ENCODE results near the gene MSRB1.
"Not testable (repeated sequence)": the region's sequence is repeated elsewhere in the genome, so short reads cannot be mapped to it uniquely, and the experiment has no call there.

Gene MSRB1

DNA sequence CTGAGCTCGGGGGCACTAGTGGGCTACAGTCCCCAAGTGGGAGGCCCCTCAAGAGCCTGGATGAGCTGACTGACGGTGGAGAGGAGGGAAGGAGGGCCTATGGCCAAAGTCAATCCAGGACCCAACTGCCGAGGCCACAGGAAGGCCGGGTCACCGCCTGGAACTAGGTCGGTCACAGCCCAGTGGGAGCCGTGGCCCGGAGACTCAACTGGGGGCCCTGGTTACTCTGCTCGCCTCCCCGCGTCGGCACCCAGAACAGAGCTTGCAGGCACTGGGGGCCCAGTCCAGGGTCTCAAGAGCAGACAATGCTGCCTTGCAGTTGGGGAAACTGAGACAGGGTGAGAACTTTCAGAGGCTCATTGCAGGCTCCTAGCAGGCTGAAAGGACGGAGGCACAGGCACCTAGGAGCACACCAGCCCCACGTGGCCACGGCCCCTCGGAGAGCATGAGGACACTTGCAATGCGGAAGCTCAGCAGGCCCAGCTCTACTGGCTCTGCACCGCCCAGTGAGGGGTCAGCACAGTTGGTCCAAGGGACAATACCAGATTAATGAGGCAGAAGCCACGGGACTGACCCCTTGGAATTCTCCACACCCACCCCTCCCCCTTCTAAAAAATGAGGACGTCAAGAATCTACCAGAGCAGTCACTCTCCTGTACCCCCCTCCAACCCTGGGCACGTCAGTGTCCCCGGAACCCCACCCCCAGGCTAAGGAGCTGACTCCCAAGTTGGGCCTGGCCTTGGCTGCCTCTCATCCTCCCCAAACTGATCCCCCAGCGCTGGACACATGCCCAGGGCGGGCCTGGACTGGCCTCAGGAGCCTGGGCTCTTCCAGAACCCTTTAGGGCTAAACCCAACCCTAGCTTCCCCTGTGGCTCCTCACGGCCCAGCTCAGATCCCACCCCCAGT, 27.0 kb downstream of the MSRB1 start:
- DNase-seq: no peak

DNA sequence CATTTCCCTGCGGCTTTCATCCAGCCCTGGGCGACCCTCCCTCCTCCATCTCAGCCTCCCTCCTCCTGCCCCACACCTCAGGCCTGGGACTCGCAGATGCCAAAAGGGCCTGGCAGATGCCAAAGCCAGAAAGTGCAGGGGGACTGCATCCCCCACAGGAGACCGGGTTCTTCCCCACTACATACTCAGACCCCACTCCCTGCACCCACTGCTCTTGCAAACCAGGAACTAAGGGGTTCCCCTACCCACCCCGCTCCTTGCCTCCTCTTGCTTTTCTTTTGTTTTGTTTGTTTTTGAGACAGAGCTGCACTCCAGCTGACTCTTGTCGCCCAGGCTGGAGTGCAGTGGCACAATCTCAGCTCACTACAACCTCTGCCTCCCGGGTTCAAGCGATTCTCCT, 28.0 kb downstream of the MSRB1 start:
- DNase-seq: no peak

DNA sequence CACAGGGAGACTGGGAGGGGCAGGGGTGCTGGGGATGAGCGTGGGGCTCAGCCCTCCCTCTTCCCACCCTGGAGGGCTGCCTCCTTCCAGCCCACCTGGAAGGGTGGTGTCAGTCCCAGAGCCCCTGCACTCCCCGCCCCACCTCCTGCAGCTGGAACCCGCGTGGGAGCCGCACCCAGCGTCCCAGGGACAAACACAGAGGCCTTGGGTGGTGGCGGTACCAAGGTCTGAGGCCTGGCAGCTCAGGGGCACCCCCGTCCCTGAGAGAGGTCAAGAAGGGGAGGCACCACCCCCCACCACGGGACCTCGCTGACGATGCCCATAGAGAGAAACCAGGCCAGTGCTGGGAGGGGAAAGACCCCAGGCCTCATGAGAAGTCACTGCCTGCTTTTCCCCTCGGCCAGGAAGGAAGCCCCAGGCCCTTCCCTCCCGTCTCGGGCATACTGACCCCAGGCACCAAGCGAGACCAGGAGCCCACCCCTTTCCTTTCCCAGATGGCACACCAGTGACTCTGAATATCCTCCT, 28.9 kb downstream of the MSRB1 start:
- no peak for DNase-seq

DNA sequence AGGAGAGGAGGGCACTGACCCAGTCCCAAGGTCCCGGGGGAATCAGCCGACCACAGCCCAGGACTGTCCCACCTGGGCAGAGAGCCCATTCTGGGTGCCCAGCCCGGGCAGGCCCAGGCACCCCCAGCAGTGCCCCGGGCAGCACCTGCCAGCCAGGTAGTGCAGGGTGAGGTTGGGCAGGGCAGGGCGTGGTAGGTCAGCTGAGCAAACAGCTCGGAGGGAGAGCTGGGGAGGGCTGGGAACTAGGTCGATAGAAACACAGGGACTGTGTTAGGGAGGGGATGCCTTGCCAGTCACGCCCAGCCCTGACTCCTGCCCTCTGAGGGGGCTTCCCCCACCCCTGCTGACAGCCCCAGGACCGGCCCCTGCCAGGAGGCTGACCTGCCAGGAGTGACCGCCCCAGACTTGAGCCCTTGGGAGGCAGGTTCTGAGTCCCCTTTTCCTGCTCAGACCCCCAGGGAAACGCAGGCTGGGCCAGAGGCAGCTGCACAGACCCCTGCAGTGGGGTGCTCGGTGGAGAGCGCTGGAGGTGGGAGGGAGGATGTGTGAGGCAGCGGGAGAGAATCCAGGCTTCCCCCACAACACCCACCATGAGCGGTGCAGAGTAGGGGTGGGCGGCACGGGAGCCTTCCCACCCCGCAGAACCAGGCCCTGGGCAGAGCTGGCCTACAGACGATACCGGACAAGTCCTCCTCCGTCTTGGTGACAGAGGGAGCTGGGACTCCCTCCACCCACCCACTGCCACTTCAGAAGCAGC, 29.5 kb downstream of the MSRB1 start:
- no peak for DNase-seq

DNA sequence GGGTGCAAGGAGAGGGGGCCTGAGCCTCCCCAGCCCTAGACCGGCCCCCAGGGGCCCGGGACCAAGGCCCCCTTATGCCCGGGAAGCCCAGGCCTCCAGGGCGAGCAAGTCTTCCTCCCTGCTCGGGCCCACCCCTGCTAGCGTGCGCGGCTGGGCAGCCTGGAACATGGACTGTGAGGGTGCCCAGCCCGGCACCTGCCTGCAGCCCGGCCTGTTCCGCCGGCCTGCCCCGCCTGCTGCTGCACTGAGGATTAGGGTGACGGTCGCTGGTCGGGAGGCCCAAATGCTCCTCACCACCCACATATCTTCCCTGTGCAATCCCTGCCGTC, 30.8 kb downstream of the MSRB1 start:
- DNase-seq: no peak

DNA sequence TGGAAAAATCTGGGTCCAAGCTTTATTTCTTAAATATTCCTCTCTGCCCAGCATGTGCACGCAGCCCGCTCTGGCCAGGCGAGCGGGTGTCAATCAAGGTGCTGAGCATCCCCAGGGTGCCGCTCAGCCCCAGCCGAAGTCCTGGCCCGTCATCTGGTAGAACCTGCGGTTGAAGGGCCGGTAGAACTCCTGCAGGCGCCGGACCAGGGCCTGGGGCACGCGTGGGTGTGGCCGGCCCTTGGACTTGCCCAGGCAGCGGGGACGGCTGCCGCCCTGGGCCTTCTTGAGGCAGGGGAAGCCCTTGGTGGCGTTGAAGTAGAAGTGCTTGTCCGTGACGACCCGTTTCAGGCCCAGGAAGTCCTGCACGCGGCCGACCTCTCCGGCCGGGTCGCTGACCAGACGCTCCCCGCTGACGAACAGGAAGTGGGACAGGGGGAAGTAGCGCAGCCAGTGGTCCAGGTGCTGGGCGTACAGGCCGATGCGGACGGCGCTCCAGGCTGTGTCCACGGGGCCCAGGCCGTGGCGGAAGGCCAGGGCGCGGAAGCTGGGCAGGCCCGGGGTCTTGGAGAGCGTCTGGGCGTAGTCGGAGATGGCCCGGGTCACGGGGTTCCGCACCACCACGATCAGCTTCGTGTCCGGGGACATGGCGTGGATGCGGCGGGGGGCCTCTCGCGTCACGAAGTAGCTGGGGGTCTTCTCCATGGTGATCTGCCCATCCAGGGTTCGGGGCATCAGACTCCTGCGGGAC, 31.4 kb downstream of the MSRB1 start:
- DNase-seq: no peak

DNA sequence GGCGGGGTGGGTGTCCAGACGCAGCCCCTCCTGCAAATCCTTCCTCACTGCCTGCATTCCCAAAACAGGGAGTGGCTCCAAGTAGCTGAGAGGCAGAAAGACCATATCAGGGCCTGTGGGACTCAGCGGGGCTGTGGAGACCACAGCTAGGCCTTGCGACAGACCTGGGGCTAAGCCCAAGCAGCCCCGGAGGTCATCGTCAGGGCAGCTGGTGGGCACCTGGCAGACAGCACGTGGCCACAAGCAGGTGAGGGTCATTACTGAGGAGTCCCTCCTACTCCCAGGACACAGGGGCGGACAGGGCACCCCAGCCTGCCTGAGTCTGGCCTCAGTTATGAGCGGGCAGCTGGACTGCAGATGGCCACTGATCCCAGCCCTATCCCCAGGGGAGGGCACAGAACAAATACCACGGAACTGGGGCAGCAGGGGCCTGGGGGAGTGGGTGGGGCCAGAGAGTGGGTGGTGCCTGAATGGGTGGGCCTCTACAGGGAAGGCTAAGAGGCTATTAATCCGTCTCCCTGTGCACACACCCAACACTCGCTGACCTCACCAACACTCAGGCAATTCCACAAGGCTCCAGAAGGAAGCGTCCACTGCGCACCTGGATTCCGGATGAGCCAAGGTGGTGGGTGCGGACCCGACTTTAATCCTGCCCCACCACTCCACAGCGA, 33.3 kb downstream of the MSRB1 start:
- no peak for DNase-seq

DNA sequence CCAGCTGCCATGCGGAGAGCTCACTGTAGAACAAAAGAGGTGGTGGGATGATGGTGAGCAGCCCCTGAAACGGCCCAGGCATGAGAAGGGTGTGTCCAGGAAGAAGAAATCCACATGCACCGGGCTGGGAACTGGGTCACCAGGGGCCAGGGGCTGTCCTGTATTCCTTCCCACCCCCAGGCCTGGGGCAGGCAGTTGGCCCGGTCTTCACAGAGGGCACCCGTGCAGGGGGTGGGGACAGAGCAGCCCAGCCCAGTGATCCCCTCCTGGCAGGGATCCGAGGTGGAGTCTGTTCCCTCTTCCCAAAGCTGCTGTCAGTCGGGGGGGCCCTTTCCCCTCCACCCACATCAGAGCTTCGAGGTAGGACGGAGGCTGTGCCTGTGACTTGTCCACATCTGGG, 34.0 kb downstream of the MSRB1 start:
- DNase-seq: no peak

DNA sequence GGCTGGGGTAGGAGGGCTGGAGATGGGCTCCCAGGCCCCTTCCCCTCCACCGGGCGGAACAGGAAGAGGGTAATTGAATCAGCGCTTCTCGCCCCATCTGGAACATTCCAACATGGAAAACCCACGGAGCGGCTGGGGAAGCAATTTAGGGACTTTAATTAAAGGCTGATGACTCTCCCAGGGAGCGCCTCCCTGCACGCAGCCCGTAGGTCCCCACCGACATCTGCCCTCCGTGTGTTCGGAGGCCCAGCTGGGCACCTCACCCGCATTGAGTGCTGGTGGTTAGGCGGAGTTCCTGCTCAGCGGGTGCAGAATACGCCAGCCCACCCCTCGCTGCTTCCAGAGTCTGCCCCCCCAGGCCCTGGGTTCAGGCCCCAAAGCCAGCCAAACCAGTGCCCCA, 34.8 kb downstream of the MSRB1 start:
- no peak for DNase-seq

DNA sequence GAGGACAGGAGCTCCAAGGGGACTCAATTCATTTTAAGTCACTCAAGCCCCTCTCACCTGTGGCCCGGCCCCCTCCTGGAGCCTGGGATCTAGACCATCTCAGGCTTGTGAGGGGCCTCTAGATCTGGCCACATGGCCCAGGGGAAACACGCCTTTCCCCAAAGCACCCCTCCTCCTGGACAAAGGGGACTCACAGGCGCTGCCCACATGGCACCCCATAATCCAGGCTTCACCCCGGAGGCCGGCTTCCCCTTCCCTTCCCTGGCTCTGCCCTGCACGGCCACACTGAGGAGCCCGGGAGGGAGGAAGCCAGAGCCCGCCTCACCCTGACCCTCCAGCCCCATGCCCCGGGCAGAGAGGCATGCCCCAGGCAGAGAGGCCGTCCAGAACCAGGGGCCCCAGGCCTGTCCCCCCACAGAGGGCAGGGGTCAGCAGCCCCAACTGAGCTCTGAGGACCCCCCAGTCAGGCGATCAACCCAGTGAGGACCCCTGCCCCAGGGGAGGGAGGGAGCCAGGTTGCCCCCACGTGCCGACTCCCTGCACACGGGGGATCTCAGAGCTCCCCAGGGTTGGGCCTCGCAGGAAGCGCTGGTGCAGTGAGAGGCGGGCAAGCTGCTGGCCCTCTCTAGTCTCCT, 35.7 kb downstream of the MSRB1 start:
- no peak for DNase-seq

DNA sequence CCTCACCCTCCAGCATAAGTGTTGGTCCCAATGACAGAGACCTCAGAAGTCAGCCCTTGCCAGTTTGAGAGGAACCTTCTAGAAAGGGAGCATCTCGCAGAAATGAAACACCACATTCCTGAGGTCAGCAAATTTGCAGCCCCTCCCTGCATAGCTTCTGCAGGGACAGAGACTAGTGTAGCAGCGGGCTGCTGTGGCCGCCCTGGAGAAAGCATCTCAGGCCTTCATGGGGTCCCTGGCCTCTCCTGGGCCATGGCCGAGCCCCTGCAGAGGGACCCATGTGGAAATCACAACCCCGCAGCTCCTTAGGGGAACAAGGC, 36.2 kb downstream of the MSRB1 start:
- no peak for DNase-seq

DNA sequence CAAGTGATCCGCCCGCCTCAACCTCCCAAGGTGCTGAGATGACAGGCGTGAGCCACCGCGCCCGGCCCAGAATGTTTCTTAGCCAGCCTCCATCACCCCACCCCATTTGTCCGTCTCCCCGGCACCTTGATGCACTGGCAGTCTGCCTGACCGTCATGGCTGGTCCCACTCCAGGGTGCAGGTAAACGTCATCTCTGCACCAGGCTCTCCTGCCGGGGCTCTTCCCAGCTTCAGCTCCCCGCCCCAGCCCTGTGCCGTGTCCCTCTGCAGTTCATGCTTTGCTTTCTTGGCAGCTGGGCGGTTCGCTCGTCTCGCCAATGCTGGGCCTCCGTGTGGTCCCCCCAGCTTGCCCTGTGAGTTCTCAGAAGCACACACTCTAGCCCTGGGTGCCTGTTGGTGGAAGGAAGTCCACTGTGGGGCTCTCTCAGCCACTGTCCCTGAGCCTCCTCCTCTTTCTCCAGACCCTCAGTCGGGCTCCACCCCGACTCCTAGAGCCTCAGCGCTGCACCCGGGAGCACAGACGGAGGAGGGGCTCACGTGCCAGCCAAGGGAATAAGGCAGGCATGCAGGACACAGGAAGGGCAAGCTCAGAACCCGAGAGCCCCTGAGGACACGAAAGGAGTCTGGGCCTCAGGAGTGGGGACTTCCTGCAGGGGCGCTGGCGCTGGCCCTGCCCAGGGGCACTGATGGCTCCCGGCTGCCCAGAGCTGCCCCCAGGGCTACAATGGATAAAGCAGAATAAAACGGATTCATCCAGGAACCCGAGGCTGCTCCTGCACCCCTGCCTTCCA, 36.7 kb downstream of the MSRB1 start:
- no peak for DNase-seq

DNA sequence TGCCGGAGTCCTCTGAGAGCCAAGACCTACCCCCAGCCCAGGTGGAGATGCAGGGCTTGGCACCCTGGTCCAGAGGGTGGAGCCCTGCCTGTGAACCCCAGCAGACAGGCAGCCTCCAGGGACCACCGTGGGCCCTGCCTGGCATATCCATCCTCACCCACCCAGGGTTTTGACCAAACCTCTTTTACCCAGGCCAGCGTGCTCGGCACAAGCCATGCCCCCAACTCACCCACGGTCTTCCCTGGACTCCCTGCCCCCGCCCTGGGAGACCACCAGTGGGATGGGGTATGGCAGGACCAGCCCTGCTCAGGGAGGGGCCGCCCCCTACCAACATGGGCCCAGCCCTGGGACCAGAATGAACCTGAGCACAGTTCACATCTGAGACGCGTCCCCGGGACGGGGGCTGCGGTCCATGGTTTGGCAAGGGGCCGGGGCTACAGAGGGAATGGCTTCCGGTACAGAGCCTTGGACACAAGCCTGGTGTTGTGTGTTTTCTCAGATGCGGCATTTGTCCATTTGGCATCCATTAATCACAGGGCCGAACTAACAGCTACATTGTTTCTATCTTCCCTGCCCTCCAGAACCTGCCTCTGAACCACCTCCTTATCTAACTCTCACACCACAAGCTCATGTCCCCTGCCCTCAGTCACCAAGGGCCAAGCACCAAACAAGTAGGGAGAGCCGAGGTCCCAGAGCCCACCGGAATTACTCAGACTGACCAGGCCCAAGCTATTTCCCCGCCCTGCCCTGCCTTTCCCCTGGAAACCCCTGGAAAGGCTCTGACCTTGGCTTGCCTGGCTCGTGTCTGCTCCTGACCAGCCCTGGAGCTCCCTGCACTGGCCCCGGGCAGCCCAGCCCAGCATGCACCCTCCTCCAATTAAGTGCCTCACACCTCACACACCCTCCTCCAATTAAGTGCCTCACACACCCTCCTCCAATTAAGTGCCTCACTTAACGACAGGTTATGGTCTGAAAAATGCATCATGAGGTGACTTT, 38.9 kb downstream of the MSRB1 start:
- DNase-seq: no peak

DNA sequence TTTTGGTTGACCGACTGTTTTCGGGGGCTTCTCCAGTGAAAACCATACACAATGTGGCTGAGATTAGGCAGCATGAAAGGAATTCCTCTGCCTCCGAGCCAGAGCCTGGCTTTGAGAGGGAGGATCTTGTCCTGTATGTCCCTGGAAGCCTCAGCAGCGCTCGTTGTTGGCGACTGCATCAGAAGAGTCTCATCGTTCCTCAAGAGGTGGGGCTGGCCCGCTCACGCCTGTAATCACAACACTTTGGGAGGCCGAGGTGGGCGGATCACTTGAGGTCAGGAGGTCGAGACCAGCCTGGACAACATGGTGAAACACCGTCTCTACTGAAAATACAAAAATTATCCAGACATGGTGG, 39.8 kb downstream of the MSRB1 start:
- DNase-seq: no peak

DNA sequence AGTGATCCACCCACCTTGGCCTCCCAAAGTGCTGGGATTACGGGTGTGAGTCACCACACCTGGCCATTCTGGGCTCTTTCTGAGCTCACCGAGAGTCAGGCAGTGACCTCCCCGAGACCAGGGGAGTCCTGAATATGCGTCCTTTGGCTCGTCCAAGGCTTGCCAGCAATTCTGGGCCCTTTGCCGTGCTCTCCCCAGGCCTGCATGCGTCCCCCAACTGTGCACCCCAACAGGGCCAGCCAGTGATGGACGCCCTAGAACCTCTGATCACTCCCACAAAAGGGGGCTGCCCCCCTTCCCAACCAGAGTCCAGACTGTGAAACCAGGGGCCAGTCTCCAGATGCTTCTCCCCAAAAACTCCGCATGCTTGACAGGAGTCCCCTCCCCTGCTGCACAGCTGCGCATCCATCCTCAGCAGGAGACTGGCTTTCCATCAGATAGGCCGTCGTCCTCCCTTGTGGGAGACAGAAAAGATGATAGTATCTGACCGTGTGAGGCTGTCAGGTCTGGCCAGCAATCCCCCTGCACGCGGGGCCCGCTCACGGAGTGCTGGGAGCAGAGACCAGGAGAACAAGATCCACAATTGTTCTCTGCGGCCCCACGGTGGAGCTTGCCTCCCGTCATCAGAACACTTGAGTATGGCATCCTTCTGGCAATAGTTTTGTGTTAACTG, 40.3 kb downstream of the MSRB1 start:
- DNase-seq: no peak

DNA sequence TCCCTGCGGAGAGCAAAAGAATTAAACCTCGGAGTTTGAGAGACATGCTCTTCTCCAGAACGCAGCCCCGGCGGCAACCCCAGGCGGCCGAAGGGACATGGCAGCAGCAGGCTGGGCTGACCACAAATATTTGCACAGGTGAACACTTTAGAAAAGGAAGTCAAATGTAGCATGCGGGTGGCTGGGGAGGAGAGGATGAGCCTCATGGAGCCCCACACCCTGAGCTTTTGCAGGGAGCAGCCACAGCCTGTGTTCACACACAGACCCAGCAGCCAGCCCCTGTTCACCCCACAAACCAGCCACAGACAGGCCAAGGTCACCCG, 42.6 kb downstream of the MSRB1 start:
- DNase-seq: no peak

DNA sequence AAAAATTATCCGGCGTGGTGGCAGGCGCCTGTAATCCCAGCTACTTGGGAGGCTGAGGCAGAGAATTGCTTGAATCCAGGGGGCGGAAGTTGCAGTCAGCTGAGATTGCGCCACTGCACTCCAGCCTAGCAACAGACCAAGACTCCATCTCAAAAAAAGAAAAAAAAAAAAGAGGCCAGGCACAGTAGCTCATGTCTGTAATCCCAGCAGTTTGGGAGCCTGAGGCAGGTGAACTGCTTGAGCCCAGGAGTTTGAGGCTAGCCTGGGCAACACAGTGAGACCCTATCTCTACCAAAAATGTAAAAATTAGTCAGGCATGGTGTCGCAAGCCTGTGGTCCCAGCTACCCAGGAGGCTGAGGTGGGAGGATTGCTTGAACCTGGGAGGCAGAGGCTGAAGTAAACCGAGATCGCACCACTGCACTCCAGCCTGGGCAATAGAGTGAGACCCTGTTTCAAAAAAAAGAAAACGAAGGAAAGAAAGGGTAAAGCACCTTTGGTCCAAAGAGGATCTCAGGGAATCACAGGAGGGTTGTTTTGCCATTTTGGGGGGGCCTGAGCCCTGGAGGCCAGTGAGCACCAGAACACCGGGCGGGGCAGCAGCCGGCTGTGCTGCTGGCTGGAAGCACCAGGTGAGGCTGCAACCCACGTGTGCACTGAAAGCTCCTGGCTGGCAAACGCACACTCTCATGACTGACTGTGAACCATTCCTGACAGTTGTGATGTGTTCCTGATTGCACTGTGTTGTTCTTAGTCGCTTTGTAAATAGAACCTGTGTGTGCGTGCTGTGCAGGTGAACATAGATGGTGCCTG, 43.2 kb downstream of the MSRB1 start:
- DNase-seq: no peak

DNA sequence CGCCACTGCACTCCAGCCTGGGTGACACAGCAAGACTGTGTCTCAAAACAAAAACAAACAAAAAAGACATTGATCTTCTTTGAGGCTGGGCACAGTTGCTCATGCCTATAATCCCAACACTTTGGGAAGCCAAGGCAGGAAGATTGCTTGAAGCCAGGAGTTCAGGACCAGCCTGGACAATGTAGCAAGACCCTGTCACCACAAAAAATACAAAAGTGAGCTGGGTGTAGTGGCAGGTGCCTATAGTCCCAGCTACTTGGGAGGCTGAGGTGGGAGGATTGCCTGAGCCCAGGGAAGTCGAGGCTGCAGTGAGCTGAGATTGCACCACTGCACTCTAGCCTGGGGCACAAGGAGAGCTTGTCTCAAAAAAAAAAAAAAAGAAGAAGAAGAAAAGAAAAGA, 45.3 kb downstream of the MSRB1 start:
- not testable (repeated sequence) for DNase-seq
